HCT116 (cell line): ENCODE data around the gene PRR35. TPM values are rescaled to one million over a fixed set of nuclear protein-coding genes. Genes with fewer than 3 reads are reported as not detected.

ENCODE experiments used
- ATAC-seq: fragments of 200-7000 bp; cut with Tn5 transposase; 2 replicates; pipeline ENCODE4 v1.9.1; 2020; ENCODE audit warnings: mild to moderate bottlenecking, moderate library complexity
- BruUV-seq: library from RNA; stranded (reverse); fragments of 400-500 nt; replicated peaks from 2 replicates; lab custom pipeline; 2021; lab: Mats Ljungman, UMichigan
- CTCF ChIA-PET: fragments of 300-600 bp; sonication (Branson Sonifier 250); formaldehyde crosslinking; loops from one replicate; lab custom pipeline; 2021; ENCODE audit warnings: antibody characterized with exemption; lab: Charles Lee
- POLR2A ChIA-PET: fragments of 300-600, 350-600 bp; sonication (Branson Sonifier 250); formaldehyde crosslinking; loops from one replicate; lab custom pipeline; 2021; ENCODE audit warnings: antibody characterized with exemption; lab: Charles Lee
- RAD21 ChIA-PET, 2 experiments: fragments of 300-600 bp; sonication (Branson Sonifier 250); formaldehyde crosslinking; loops; one replicate each; lab custom pipeline; 2023; ENCODE audit warnings: low total read pairs in 2 of 2; ENCODE audit not compliant: uncharacterized antibody in 2 of 2, unreplicated experiment in 2 of 2, low non-redundant PET in 1 of 2; lab: Charles Lee
- DNase-seq: peaks from one replicate; pipeline ENCODE4 v3.0.0-alpha.2; 2010; ENCODE audit warnings: low read depth, low spot score
- H2AFZ ChIP-seq: fragments of 200-600 bp; shearing (Covaris generic), sonication (generic); 2 replicates; pipeline ENCODE4 v1.6.1; 2017; ENCODE audit warnings: low read depth, mixed run types, mixed read lengths, antibody characterized with exemption, low read length; ENCODE audit not compliant: poor library complexity, severe bottlenecking
- H3K27ac ChIP-seq: 2 replicates; pipeline ENCODE4 v1.5.1; 2012; ENCODE audit warnings: low read depth, low read length
- H3K27me3 ChIP-seq: fragments of 200-600 bp; sonication (generic); 2 replicates; pipeline ENCODE4 v1.6.1; 2016; ENCODE audit warnings: mixed run types, low read length, mixed read lengths; ENCODE audit not compliant: insufficient read depth
- H3K36me3 ChIP-seq, 2 experiments: fragments of 200-500 bp in 1 of 2; fragments of 200-600 bp in 1 of 2; sonication (Bioruptor generic) in 1 of 2; sonication (generic) in 1 of 2; 2 replicates each; pipeline versions ENCODE4 v1.5.1 to v1.6.1; 2014 to 2016; ENCODE audit warnings: low read length in 2 of 2, inconsistent platforms in 1 of 2, mixed read lengths in 1 of 2, mixed run types in 1 of 2; ENCODE audit not compliant: insufficient read depth in 2 of 2, control insufficient read depth in 1 of 2
- H3K4me1 ChIP-seq, 2 experiments: fragments of 200-600 bp in 1 of 2; sonication (generic) in 1 of 2; 2 replicates each; pipeline versions ENCODE4 v1.5.1 to v1.6.1; 2012 to 2017; ENCODE audit warnings: low read length in 2 of 2, inconsistent platforms in 1 of 2, mild to moderate bottlenecking in 1 of 2, mixed read lengths in 1 of 2, mixed run types in 1 of 2, moderate library complexity in 1 of 2; ENCODE audit not compliant: insufficient read depth in 2 of 2, control insufficient read depth in 1 of 2
- H3K4me2 ChIP-seq: fragments of 200-600 bp; sonication (generic); 2 replicates; pipeline ENCODE4 v1.6.1; 2017; ENCODE audit warnings: mixed run types, low read length, mixed read lengths
- H3K4me3 ChIP-seq, 2 experiments: fragments of 200-600 bp in 1 of 2; sonication (generic) in 1 of 2; replicated peaks in 1 of 2; 2 replicates each; pipeline ENCODE4 v1.5.1; 2011 to 2016; ENCODE audit warnings: low read length in 2 of 2, control low read depth in 1 of 2, low read depth in 1 of 2, mild to moderate bottlenecking in 1 of 2, mixed read lengths in 1 of 2, mixed run types in 1 of 2
- H3K79me2 ChIP-seq: fragments of 200-600 bp; sonication (generic); 2 replicates; pipeline ENCODE4 v1.6.1; 2017; ENCODE audit warnings: mild to moderate bottlenecking, mixed run types, low read length, moderate library complexity, mixed read lengths; ENCODE audit not compliant: insufficient read depth
- H3K9ac ChIP-seq: fragments of 200-600 bp; sonication (generic); 2 replicates; pipeline ENCODE4 v1.6.1; 2016; ENCODE audit warnings: low read length, mixed read lengths
- H3K9me2 ChIP-seq: fragments of 200-600 bp; sonication (generic), shearing (Covaris generic); 2 replicates; pipeline ENCODE4 v1.6.1; 2017; ENCODE audit warnings: mixed run types, mild to moderate bottlenecking, moderate library complexity; ENCODE audit not compliant: insufficient read depth
- H3K9me3 ChIP-seq, 2 experiments: fragments of 200-500 bp in 1 of 2; fragments of 200-600 bp in 1 of 2; sonication (Bioruptor generic) in 1 of 2; sonication (generic) in 1 of 2; 2 replicates each; pipeline ENCODE4 v1.6.1; 2014 to 2017; ENCODE audit warnings: low read length in 2 of 2, mixed read lengths in 2 of 2, inconsistent platforms in 1 of 2, low read depth in 1 of 2, mild to moderate bottlenecking in 1 of 2, mixed run types in 1 of 2, moderate library complexity in 1 of 2; ENCODE audit not compliant: control insufficient read depth in 1 of 2, insufficient read depth in 1 of 2
- H4K20me1 ChIP-seq: fragments of 200-600 bp; sonication (generic), shearing (Covaris generic); 2 replicates; pipeline ENCODE4 v1.6.1; 2017; ENCODE audit warnings: mixed run types, mild to moderate bottlenecking, moderate library complexity; ENCODE audit not compliant: insufficient read depth
- EGR1 ChIP-seq: IDR thresholded peaks from 2 replicates; pipeline ENCODE4 v1.6.1; 2012; ENCODE audit warnings: low read depth
- EZH2 ChIP-seq: fragments of 200-600 bp; sonication (generic); IDR thresholded peaks from 2 replicates; pipeline ENCODE4 v1.6.1; 2017; ENCODE audit warnings: antibody characterized with exemption, mixed run types
- EZH2phosphoT487 ChIP-seq: fragments of 200-600 bp; IDR thresholded peaks from 2 replicates; pipeline ENCODE4 v1.6.1; 2018; ENCODE audit warnings: antibody characterized with exemption, borderline replicate concordance
- RAD21 ChIP-seq: IDR thresholded peaks from 2 replicates; pipeline ENCODE4 v1.6.1; 2012; ENCODE audit warnings: low read depth, mild to moderate bottlenecking
- SP1 ChIP-seq: IDR thresholded peaks from 2 replicates; pipeline ENCODE4 v1.6.1; 2012; ENCODE audit warnings: low read depth
- ZBTB33 ChIP-seq: IDR thresholded peaks from 2 replicates; pipeline ENCODE4 v1.6.1; 2011; ENCODE audit warnings: mild to moderate bottlenecking, low read length, moderate library complexity; ENCODE audit not compliant: insufficient replicate concordance; ENCODE audit errors: extremely low read depth
- ZFX ChIP-seq: fragments of 450-650 bp; IDR thresholded peaks from 2 replicates; pipeline ENCODE4 v1.6.1; 2017
- ZNF274 ChIP-seq: fragments of 200-500 bp; sonication (Bioruptor generic); IDR thresholded peaks from 2 replicates; pipeline ENCODE4 v1.6.1; 2014; ENCODE audit warnings: mild to moderate bottlenecking, low read depth, low read length, inconsistent platforms
- intact Hi-C: fragments of 100-400 bp; cut with micrococcal nuclease; formaldehyde crosslinking; loops from 2 replicates; pipeline ENCODE4 v1.10.0; 2022
- total RNA-seq: library from RNA; stranded (reverse); gene quantifications from one replicate; pipeline ENCODE4 v1.2.1, GENCODE V29; 2021; ENCODE audit not compliant: unreplicated experiment
- TF ChIP-seq, protein P1 (sequence below): IDR thresholded peaks from 2 replicates; pipeline ENCODE4 v1.6.1; 2012
- TF ChIP-seq, protein P2 (sequence below): IDR thresholded peaks from 2 replicates; pipeline ENCODE4 v1.6.1; 2012; ENCODE audit warnings: low read depth

PRR35 gene
- total RNA-seq, 1 experiment from 2014 or later, result not detected

DNA sequence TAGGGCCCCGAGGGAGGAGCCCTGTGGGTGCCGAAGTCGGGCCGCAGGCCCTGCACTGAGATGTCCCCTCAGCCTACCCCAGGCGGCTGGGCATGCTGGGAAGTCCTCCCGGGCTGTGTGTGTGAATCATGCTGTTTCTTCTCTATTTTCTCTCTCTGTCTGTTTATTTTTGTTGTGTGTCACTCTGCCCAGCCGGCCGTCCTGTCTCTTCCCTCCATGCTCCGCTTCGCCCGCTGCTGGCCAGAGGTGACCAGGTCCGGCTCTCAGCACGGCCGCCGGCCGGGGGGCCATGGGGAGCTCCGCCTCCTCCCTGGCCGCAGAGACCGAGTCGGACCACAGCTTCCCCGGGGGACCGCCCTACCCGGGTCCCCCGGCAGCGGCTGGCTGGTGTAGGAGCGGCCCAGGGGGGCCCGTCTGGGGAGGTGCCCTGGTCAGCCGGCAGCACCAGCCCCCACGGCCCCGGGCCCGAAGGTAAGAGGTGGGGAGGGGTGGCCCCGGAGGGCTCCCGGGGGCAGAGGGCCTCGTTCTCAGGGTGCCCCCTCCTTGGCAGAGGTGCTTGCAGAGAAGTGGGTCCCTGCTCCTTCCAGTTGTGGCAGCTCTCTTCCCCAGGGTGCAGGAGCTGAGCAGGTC lies 20.2 kb upstream of the PRR35 start:
- Histone ChIP-seq H3K9me3 (no peaks in the 10 kb centered on the region), H3K4me1 (peaks cover 7 to 16% of the 10 kb centered on the region in 2 experiments), H3K9ac (no peak overlapping the region), H4K20me1 (no peaks in the 10 kb centered on the region), H3K79me2 (peaks cover 71% of the 10 kb centered on the region), H3K4me2 (no peak overlapping the region), H3K9me2 (no peaks in the 10 kb centered on the region), H2AFZ (no peak overlapping the region), H3K27ac (no peak overlapping the region), H3K36me3 (no peaks in the 10 kb centered on the region), H3K4me3 (no peak overlapping the region), H3K27me3 (no peaks in the 10 kb centered on the region)
- intact Hi-C loops, result no loop called here
- DNase-seq (no peak), ATAC-seq (no peak)
- CTCF ChIA-PET, result no interaction called here
- no TSS peak for BruUV-seq
- POLR2A ChIA-PET, result no interaction called here
- RAD21 ChIA-PET, result no interaction called here
- TF ChIP-seq RAD21 (no peak), EZH2 (no peak), EGR1 (no peak), ZBTB33 (no peak), ZFX (no peak), SP1 (no peak), ZNF274 (no peak), EZH2phosphoT487 (no peak)
- TF ChIP-seq, protein P1, sequence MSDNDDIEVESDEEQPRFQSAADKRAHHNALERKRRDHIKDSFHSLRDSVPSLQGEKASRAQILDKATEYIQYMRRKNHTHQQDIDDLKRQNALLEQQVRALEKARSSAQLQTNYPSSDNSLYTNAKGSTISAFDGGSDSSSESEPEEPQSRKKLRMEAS, result no peak
- TF ChIP-seq, protein P2, sequence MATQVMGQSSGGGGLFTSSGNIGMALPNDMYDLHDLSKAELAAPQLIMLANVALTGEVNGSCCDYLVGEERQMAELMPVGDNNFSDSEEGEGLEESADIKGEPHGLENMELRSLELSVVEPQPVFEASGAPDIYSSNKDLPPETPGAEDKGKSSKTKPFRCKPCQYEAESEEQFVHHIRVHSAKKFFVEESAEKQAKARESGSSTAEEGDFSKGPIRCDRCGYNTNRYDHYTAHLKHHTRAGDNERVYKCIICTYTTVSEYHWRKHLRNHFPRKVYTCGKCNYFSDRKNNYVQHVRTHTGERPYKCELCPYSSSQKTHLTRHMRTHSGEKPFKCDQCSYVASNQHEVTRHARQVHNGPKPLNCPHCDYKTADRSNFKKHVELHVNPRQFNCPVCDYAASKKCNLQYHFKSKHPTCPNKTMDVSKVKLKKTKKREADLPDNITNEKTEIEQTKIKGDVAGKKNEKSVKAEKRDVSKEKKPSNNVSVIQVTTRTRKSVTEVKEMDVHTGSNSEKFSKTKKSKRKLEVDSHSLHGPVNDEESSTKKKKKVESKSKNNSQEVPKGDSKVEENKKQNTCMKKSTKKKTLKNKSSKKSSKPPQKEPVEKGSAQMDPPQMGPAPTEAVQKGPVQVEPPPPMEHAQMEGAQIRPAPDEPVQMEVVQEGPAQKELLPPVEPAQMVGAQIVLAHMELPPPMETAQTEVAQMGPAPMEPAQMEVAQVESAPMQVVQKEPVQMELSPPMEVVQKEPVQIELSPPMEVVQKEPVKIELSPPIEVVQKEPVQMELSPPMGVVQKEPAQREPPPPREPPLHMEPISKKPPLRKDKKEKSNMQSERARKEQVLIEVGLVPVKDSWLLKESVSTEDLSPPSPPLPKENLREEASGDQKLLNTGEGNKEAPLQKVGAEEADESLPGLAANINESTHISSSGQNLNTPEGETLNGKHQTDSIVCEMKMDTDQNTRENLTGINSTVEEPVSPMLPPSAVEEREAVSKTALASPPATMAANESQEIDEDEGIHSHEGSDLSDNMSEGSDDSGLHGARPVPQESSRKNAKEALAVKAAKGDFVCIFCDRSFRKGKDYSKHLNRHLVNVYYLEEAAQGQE, result no peak
